Dermis microvascular lymphatic vessel endothelial cell (primary cell): ENCODE data around the gene ECT2. TPM values are rescaled to one million over a fixed set of nuclear protein-coding genes. Genes with fewer than 3 reads are reported as not detected.
"Not testable (repeated sequence)": the region's sequence is repeated elsewhere in the genome, so short reads cannot be mapped to it uniquely, and the experiment has no call there.

ENCODE experiments used
- DNase-seq, 2 donors: peaks; one replicate each; pipeline versions ENCODE4 v3.0.0 to v3.0.0-alpha.2; 2010; ENCODE audit warnings: low read depth in 2 of 2
- total RNA-seq: library from RNA; depleted of rRNA; stranded (reverse); fragments of >200 nt; gene quantifications from 2 replicates; pipeline ENCODE4 v1.2.1, GENCODE V29; 2014

The ECT2 gene, protein sequence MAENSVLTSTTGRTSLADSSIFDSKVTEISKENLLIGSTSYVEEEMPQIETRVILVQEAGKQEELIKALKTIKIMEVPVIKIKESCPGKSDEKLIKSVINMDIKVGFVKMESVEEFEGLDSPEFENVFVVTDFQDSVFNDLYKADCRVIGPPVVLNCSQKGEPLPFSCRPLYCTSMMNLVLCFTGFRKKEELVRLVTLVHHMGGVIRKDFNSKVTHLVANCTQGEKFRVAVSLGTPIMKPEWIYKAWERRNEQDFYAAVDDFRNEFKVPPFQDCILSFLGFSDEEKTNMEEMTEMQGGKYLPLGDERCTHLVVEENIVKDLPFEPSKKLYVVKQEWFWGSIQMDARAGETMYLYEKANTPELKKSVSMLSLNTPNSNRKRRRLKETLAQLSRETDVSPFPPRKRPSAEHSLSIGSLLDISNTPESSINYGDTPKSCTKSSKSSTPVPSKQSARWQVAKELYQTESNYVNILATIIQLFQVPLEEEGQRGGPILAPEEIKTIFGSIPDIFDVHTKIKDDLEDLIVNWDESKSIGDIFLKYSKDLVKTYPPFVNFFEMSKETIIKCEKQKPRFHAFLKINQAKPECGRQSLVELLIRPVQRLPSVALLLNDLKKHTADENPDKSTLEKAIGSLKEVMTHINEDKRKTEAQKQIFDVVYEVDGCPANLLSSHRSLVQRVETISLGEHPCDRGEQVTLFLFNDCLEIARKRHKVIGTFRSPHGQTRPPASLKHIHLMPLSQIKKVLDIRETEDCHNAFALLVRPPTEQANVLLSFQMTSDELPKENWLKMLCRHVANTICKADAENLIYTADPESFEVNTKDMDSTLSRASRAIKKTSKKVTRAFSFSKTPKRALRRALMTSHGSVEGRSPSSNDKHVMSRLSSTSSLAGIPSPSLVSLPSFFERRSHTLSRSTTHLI
- total RNA-seq = 18.1 and 28.1 TPM in 2 replicates

DNA sequence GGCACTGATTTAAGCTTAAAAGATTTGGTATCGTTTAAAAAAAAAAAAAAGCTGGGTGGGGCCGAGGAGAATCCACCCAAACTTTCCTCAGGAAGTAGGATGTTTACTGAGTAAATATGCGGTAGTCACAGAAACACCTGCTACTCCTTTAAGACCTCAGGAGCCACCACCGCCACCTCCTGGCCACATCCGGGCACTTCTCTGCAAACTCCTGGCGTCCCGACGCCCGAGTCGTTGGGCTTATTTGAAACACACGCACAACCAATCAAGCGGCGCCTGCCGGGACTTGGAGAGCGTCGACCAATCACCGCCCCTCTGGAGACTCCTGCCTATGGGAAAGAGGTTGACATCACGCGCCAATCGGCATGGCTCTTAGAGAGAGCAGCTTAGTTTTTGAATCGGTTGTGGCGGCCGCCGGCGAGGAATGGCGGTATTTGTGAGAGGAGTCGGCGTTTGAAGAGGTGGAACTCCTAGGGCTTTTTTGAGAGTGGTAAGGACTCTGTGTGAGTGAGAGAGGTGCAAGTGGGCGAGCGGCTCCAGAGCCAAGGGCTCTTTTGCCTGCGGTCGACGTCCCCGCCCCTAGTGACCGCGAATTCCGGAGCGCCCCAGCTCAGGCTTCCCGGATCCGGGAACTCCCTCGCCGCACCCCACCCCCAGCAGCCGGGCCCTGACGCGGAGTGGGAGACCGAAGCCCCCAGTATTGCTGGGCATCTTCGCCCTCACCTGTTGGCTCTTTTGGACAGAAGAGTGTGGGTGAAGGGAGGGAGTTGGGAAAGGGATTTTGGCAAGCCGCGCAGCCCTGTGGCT is at the start of gene ECT2:
Gene ECT2, plus strand, starts transcription at position 359 of the 807 bp plus-strand sequence. CDS start 3,805 bp downstream, outside the sequence.
- DNase-seq = peak; percentile 99 to 100

DNA sequence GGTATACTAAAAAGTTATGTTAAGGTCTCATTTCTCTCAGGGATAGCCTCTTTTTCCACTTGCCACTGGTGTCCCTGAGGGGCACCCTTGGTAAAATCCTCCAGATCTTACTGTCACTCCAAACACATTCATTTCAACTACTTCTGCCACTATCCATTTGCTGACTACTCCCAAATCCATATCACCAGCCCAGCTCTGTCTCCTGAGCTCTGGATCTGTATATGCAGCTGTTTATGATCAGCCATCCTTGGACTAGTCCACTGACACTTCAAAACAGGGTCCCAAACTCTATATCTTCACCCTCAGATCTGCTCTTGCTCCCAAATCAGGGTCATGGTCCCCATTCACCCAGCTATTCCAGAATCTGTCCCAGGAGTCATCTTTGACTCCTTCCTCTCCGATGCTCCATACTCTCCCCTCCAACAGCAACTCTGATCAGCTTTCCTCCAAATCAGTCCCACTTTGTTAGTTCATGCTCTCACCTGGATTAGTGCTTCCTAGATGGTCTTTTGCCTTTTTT is 49.5 kb upstream of the ECT2 start:
- no peak for DNase-seq

DNA sequence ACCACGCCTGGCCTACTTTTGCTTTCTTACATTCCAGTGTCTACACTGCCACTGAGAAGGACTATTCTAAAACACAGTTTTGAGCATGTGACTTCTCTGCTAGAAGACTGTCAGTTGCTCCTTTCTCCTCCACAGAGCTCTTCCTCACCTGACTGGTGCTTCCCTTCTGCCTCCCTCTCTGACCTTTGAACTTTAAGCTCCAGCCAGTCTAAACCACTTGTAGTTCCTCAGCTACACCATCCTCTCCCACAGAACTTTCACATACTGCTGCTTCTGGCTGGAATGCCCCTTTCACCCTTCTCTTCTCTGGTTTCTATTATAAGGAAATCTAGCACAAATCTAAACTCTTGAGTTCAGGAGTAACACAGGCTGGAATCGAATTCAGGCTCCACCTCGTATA is 48.8 kb upstream of the ECT2 start:
- no peak for DNase-seq

GRCh38 chr3:172702256-172702655 is 48.3 kb upstream of the ECT2 start:
- DNase-seq = no peak

DNA sequence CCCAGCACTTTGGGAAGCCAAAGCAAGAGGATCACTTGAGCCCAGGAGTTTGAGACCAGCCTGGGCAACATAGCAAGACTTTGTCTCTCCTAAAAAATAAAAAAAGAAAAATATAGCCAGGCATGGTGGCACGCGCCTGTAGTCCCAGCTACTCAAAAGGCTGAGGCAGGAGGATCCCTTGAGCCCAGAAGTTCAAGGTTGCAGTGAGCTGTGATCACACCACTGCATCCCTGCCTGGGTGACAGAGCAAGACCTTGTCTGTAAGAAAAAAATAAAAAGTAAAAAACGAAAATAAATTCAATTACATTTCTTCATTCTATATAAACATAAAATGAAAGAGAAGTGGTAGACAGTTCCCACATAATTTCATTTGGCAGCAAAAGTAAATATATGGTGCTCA is 47.8 kb upstream of the ECT2 start:
- not testable (repeated sequence) for DNase-seq

GRCh38 chr3:172704001-172704400 is 46.5 kb upstream of the ECT2 start:
- DNase-seq = no peak

GRCh38 chr3:172705170-172705569 is 45.4 kb upstream of the ECT2 start:
- no peak for DNase-seq

DNA sequence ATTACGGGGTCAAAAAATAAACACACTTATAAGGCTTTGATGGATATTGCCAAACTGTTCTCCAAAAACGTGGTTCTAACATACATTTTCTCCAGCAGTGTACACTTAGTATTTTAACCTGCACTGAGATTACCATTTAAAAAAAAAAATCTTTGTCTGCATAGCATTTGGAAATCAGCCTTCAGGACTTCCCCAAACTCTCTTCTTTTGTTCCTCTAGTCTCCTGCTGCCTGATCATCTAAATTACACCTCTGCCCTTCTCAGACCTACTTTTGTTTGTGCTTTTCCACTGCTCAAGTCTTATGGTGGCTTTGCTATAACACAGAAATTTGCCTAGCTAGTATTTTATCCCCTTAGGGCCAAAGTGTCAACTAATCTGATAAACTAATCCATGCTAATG is 43.5 kb upstream of the ECT2 start:
- no peak for DNase-seq

DNA sequence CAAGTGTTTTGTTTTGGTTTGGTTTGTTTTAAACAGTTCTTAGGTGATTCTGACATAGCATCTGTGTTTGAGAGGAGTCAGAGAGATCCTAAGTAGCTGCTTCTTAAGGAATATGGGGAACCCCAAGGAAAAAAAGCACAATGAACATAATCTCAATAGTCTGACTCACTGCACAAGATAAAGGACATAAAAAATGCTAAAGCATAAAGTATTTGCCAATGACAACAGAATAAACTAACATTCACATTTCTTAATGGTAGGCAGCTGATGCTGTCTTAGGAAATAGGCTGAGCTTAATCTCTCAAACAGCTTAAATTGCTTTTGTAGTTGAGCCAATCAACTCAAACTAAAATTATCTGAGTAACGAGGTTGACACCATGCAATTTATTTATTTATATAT is 42.6 kb upstream of the ECT2 start:
- DNase-seq = peak in 1 of 2 donors; percentile 37

- DNase-seq = no peak
Observed at GRCh38 chr3:172708921-172709773, 41.4 kb upstream of the ECT2 start.

GRCh38 chr3:172709774-172710663 is 40.5 kb upstream of the ECT2 start:
- peak in 1 of 2 donors; percentile 23 for DNase-seq

DNA sequence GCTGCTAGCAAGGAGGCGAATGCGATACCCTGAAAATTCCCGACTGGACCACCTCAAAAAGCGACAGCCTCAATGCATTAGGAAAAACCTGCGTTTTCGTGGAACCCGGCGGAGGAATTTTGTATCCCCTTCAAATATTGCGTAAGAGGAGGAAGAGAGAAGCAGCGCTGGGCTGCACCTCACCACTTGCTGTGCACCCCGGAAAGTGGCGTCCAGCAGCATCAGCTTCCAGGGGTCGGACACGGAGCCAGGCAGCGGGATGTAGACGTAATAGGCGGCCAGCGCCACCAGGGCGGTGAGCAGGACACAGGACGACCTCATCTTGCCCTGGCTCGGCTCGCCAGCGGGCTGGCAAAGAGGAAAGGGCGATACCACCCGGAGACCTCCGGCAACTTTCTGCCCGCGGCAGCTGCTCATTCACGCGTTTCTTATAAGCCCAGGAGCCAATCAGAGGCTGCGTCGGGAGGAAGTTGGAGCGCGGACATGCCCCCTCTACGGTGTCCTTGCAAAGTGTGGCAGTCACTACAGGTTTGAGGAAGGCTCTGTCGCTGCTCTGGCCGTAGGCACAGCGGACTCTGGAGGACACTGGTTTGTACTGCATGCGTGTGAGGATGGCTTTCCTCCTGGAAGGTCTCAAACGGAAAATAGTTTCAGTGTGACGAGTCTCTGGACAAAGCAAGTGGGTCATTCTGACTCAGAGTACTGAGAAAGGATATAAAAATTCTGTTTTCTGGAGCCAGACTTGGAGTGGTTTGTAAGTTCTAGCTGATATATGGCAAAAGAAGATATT is 39.7 kb upstream of the ECT2 start, which contains the start of gene NCEH1:
Gene NCEH1, minus strand, starts transcription at position 404 of the 790 bp plus-strand sequence. Its CDS starts 83 bp downstream, at position 321.
- peak; percentile 93 to 97 for DNase-seq

DNA sequence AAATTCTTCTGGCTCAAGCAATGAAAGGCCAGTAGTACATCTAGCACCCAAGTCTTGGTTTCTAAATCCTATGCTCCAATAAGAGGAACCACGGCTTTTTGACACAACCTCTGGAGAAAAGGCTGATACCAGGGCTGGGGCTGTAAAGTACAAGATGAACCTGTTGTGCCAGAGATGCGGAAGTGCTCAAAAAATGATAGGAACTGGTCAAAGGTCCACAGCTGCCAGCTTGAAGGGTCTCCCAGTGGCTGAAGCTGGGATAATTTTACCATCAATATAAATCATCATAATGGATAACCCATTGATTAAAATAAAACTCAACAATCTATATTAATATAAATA is 39.1 kb upstream of the ECT2 start:
- DNase-seq = no peak

- DNase-seq = no peak
Observed at GRCh38 chr3:172713316-172713715, 37.2 kb upstream of the ECT2 start.

GRCh38 chr3:172716476-172716875 is 34.0 kb upstream of the ECT2 start:
- DNase-seq = no peak

GRCh38 chr3:172717493-172718088 is 32.9 kb upstream of the ECT2 start:
- DNase-seq = peak; percentile 11 to 20

DNA sequence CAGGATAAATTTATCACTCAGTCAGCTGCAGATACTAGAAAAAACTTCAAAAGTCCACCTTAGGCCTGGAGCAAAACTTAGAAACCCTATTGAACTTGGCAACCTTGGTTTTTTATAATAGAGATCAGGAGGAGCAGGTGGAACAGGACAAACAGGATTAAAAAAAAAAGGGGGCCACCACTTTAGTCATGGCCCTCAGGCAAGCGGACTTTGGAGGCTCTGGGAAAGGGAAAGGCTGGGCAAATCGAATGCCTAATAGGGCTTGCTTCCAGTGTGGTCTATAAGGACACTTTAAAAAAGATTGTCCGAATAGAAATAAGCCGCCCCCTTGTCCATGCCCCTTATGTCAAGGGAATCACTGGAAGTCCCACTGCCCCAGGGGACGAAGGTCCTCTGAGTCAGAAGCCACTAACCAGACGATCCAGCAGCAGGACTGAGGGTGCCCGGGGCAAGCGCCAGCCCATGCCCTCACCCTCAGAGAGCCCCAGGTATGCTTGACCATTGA is 27.9 kb upstream of the ECT2 start:
- not testable (repeated sequence) for DNase-seq

GRCh38 chr3:172726380-172726779 is 24.1 kb upstream of the ECT2 start:
- DNase-seq = no peak
